Measurements from ENCODE around the gene ZNF526. TPM values are rescaled to one million over a fixed set of nuclear protein-coding genes. Genes with fewer than 3 reads are reported as not detected.

Gene ZNF526
- total and polyA plus RNA-seq, 9 of the 15 experiments (the other 6 are each of a cell fraction or from before 2014, with no cell fraction given): 1.3 to 17.9 (median 6.2) TPM

- no peak for ATAC-seq
- DNase-seq (ENCODE audit: extremely low read depth in 1 of 4, low spot score in 3 of 4): peak in 1 of 4 experiments; percentile 54
- no TSS peak for BruUV-seq (replicated peaks)
- Histone ChIP-seq H4K20me1 (replicated peaks; ENCODE audit: control insufficient read depth, insufficient read depth, low read length) (peaks cover 10% of the 10 kb centered on the region; the same call in 1 of the 2 replicates), H3K4me1 (replicated peaks in 1 of 2; ENCODE audit: control insufficient read depth in 2 of 2, insufficient read depth in 2 of 2, low read length in 2 of 2) (peaks cover 18 to 50% of the 10 kb centered on the region in 2 experiments), H3K79me2 (ENCODE audit: control insufficient read depth, insufficient read depth, low read length) (peaks cover 37% of the 10 kb centered on the region), H3K9me3 (replicated peaks; ENCODE audit: control insufficient read depth, insufficient read depth, low read depth, low read length) (no peaks in the 10 kb centered on the region), H3K4me3 (peak overlapping the region; percentile 98), H3K27ac (ENCODE audit: extremely low read depth, low read depth, low read length) (peak overlapping the region; percentile 44; the same call in 1 of the 3 replicates), H3K27me3 (ENCODE audit: control insufficient read depth in 2 of 2, insufficient read depth in 2 of 2, low read length in 2 of 2) (no peaks in the 10 kb centered on the region), H3K36me3 (ENCODE audit: control insufficient read depth, insufficient read depth, low read length) (peaks cover 14% of the 10 kb centered on the region; the same call in 2 of the 3 replicates), H2AFZ (ENCODE audit: low read depth, low read length) (peak overlapping the region; percentile 81), H3K9me1 (ENCODE audit: control insufficient read depth, insufficient read depth, low read length) (peaks cover 7% of the 10 kb centered on the region), H3K4me2 (ENCODE audit: insufficient read depth, low read length) (peak overlapping the region; percentile 83), H3K9ac (ENCODE audit: insufficient read depth in 1 of 2, low read depth in 2 of 2, low read length in 2 of 2) (peak overlapping the region; percentile 53 to 91; a peak in 3 of 4 replicates)
- intact Hi-C loops (cut with micrococcal nuclease) (loop anchor here (2.0 kb wide), 1 partner anchor 13 kb away; the partner anchor contains the start of gene CIC), in situ Hi-C loops (cut with MboI) (no loop called here)
- FAIRE-seq: peak; percentile 86
- ChIA-PET POLR2A (interaction anchor here (0.6 to 1.3 kb wide), 4 partner anchors 9 to 19 kb away, joined by 3 to 6 read pairs (median 4); no protein-coding TSS in a partner anchor), CTCF (ENCODE audit: low intra/inter-chr PET ratio) (no interaction called here)
- 13% methylated on average over 28 of the region's 38 CpGs for WGBS (ENCODE audit: insufficient coverage, low coverage, missing lambda C conversion rate)
- TF ChIP-seq MBD2 (IDR thresholded peaks at IDR 0.05; ENCODE audit: borderline replicate concordance, low read depth): no peak
- 0 out of 2 replicates have a peak, but pooled peaks have one; percentile 46 for TF ChIP-seq SPI1 (IDR thresholded peaks at IDR 0.05; ENCODE audit: borderline replicate concordance, low read depth, low read length)
- TF ChIP-seq CAMTA2 (CRISPR knock-in tag; conservative IDR thresholded peaks at IDR 0.05): no peak
- peak; percentile 29 to 71; a peak in 3 of 4 replicates for TF ChIP-seq KDM1A (IDR thresholded peaks at IDR 0.05)
- TF ChIP-seq, protein P1, sequence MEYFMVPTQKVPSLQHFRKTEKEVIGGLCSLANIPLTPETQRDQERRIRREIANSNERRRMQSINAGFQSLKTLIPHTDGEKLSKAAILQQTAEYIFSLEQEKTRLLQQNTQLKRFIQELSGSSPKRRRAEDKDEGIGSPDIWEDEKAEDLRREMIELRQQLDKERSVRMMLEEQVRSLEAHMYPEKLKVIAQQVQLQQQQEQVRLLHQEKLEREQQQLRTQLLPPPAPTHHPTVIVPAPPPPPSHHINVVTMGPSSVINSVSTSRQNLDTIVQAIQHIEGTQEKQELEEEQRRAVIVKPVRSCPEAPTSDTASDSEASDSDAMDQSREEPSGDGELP (CRISPR knock-in tag; IDR thresholded peaks at IDR 0.05; ENCODE audit: borderline replicate concordance): peak; percentile 42; the same call in 1 of the 2 replicates
- TF ChIP-seq RBBP5 (IDR thresholded peaks at IDR 0.05; ENCODE audit: borderline replicate concordance, insufficient read depth, low read length, poor library complexity, severe bottlenecking): peak; percentile 38
- TF ChIP-seq L3MBTL2 (IDR thresholded peaks at IDR 0.05): no peak
- TF ChIP-seq ZNF239 (CRISPR knock-in tag; IDR thresholded peaks at IDR 0.05): no peak
- TF ChIP-seq, protein P2, sequence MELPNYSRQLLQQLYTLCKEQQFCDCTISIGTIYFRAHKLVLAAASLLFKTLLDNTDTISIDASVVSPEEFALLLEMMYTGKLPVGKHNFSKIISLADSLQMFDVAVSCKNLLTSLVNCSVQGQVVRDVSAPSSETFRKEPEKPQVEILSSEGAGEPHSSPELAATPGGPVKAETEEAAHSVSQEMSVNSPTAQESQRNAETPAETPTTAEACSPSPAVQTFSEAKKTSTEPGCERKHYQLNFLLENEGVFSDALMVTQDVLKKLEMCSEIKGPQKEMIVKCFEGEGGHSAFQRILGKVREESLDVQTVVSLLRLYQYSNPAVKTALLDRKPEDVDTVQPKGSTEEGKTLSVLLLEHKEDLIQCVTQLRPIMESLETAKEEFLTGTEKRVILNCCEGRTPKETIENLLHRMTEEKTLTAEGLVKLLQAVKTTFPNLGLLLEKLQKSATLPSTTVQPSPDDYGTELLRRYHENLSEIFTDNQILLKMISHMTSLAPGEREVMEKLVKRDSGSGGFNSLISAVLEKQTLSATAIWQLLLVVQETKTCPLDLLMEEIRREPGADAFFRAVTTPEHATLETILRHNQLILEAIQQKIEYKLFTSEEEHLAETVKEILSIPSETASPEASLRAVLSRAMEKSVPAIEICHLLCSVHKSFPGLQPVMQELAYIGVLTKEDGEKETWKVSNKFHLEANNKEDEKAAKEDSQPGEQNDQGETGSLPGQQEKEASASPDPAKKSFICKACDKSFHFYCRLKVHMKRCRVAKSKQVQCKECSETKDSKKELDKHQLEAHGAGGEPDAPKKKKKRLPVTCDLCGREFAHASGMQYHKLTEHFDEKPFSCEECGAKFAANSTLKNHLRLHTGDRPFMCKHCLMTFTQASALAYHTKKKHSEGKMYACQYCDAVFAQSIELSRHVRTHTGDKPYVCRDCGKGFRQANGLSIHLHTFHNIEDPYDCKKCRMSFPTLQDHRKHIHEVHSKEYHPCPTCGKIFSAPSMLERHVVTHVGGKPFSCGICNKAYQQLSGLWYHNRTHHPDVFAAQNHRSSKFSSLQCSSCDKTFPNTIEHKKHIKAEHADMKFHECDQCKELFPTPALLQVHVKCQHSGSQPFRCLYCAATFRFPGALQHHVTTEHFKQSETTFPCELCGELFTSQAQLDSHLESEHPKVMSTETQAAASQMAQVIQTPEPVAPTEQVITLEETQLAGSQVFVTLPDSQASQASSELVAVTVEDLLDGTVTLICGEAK (IDR thresholded peaks at IDR 0.05): 0 out of 2 replicates have a peak, but pooled peaks have one; percentile 33
- TF ChIP-seq, protein P2 (CRISPR knock-in tag; IDR thresholded peaks at IDR 0.05): no peak
- no peak for TF ChIP-seq ZSCAN29 (IDR thresholded peaks at IDR 0.05)
- no peak for TF ChIP-seq POLR2A (conservative IDR thresholded peaks at IDR 0.05)
These were observed 35.9 kb downstream of the ZNF526 start for GRCh38 chr19:42255766-42256745.

All from K562 (cell line).